Adrenal gland (tissue), 5 donors: ENCODE data around the gene TPSG1.

Experiments used
- CTCF ChIP-seq, 6 experiments: fragments of 450-650 bp in 4 of 6; fragments of 200-600 bp in 2 of 6; sonication (generic) in 1 of 6; IDR thresholded peaks; 1 replicate in 5 of 6; 2 replicates in 1 of 6; pipeline versions ENCODE4 v1.5.1 to v1.8.0; 2016 to 2021; ENCODE audit warnings: antibody characterized with exemption in 6 of 6, mild to moderate bottlenecking in 2 of 6, moderate library complexity in 1 of 6
- POLR2A ChIP-seq, 2 donors: fragments of 450-650 bp; IDR thresholded peaks; one replicate each; pipeline ENCODE4 v1.6.1; 2017; ENCODE audit warnings: antibody characterized with exemption in 2 of 2, mild to moderate bottlenecking in 2 of 2, moderate library complexity in 1 of 2
- donor health status: DM: no; HTN: no; CAD: no.

DNA sequence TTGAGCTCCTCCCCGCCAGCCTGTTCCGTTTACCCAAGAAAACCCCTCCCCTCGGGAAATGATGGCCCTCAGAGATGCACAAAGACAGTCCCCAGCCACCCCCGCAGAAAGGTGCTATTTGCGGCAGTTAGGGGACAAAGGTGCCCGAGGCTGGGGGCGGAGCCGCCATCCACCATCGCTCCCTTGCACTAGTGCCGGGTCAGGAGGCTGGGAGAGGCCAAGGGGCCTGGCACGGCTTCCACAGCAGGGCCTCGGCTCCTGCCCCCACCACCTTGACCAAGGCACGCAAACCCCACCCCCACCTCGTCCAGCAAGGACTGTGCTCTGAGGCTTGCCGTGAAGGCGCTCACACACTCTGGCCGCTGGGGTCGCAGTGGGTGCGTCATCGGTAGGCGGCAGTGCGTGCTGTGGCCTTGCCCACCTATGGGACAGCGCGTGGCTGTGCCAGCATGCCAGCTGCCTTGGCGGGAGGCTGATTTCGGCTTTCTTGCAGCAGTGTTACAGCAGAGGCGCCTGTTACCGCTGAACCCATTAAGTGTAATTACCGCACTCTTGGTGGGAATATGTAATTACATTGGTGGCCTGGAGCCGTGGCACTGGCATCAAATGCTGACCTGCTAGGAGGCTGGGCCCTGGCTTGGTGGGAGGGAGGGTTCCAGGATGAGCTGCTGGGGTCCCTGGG lies 31.8 kb downstream of the TPSG1 start:
- TF ChIP-seq CTCF (IDR thresholded peaks at IDR 0.05) (no peak), POLR2A (IDR thresholded peaks at IDR 0.05) (no peak)
